ENCODE data around the gene FASTKD2.
"Not testable (repeated sequence)": the region's sequence is repeated elsewhere in the genome, so short reads cannot be mapped to it uniquely, and the experiment has no call there.

Gene FASTKD2

DNA sequence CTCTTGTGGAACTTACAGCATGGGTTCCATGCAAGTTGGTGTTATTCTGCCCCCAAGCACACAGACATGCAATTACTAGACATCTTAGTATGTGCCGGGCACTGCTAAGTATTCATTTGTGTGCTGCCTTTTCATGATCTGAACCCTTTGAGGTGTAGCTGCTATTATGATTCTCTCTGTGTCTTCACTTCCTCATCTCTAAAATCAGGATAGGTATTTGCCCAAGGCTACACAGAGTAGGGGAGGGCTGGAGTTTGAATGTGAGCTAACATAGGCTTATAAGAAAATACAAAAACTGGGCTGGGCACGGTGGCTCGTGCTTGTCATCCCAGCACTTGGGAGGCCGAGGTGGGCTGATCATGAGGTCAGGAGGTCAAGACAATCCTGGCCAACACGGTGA lies 27.2 kb downstream of the FASTKD2 start:
- DNase-seq: no peak

DNA sequence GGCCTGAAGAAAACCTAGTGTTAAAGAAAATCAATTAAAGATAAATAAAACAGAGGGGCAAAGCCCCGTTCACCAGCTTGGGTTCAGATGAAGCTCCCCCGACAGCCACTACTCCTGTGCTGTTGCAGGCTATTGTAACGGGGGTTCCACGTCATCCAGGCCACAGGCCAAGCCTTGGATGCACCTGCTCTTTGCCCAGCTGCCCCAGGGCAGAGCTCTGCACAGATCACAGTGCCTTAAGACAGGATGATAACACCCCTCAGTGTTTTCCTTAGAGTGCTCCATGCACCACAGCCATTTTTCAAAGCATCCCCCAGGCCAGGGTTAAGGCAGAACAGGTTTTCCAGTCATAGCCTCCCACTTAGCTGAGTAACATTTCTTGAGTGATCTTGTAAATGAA lies 32.0 kb downstream of the FASTKD2 start:
- DNase-seq: no peak

GRCh38 chr2:206798000-206798399 lies 32.6 kb downstream of the FASTKD2 start:
- DNase-seq: peak in 1 of 2 donors; percentile 64

DNA sequence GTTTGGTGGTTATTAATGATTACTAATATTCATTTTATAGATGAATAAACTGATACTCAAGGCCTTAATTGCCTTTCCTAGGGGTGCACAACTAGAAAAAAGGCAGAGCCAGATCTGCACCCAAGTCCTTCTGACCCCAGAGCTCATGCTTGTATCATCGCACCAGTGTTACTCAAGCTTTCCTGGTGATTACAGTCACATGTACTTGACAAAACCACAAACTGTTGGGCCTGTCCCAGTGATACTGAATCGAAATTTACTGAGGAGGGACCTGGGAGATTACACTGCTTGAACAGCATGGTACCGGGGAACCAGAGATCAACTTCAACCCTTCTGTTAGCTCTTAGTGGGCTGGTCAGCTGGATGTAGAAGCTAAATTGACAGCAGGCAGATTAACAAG lies 33.7 kb downstream of the FASTKD2 start:
- no peak for DNase-seq

DNA sequence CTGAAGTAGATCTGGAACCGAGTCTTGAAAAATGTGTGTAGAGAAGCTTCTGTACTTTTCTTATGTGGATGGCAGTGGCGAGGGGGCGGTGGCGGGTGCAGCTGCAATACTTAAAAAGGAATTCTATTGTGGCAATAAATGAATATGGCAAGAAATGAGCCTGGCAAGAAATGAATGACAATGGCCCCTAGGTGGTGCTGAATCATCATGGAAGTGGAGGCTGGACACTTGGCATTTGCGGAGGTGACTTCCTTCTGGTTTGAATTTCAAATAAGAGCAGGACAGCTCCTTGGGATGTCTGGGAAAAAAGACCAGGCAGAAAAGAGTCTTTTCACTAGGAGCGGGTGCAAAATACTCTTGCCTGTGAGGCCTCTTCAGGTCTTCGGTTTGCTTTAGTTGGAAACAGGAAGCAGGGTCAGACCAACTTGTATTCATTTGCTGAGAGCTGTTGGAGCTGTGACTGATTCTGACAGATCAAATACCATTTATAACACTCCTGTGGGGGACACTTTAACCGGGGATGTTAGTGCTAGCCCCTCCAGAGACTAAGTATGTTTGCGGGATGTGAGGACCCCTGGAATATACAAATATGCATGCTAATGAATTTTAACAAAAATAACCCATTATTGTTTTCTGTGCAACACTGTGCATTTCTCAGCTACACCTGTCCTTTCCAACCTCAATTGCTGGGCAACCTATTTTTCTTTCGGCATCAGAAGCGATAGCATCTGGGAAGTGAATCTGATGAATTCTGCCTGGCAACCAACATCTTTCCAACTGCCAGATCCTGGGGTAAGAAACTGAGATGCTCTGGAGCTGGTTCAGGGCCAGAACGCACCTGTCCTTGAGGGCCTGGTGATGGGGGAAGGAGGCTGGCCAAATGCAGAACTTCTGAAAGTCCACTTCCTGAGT lies 35.4 kb downstream of the FASTKD2 start:
- DNase-seq: peak; percentile 19 to 28

DNA sequence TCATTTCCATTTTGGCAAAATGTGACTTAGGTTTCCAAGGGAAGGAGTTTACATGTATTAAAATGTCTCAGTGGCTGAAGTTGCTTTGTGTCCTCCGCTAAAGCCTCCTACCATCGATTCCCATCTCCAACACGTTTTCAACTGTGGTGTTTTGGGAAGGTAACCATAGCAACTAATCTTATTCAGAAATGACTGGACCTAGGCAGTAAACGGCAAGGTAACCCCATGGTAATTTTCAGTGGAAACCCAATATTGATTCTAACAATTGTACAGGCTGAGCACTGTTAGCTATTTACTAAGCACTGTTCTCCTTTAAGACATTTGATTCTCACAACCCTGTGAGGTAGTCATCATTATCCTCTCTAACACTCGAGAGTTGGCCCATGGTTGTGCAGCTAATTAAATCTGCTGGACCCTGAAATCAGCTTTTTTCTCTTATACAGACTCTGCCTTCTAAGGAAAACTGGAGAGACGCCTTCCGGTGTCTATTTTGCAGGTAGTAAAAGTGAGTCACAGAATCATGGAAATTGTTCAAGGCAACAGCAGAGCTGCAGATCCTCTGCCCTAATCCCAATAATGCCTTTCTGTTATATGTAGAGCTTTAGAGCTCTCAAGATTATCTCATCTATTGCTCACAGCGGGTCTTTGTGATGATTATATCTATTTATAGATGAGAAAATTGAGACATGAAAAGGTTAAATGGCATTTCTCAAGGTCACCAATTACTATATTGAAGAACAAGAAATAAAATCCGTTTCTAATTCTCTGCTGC lies 36.2 kb downstream of the FASTKD2 start:
- no peak for DNase-seq

DNA sequence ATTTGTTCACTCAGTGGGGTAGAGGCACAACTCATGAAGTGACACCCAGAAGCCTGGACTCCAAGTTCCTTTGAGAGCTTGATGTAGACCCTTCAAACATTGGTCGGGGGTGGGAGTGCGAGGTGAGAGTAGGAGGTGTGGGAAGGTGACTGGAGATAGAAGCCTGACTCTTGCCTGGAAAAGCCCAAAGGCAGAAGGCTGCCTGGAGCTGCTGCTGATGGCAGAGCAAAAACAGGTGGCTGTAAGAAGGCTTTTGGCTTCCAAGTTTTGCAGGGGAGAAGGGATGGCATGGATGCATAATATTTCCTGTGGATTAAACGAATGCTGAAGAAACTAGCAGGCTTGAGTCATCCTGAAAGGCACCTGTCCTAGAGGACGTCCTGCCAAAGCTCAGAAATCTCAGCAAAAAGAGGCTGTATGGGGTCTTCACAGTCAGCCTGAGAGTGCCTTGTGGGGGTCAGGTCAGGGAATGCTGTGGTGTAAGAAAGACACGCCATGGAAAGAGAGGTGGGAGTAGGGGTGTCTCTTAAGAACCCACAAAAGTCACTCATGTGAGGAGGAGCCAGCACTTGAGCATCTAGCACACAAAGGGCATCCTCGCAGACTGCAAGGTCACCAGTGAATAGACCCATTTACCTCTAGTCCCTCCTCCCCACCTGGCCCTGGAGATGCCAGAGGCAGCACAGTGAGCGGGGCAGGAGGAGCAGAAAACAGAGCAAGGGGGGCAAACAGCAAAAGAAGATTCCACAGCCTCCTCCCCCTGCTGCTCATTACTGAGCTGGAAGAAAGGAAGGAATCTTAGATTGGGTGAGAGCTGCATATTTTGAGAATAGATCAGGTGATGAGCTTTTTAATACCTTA lies 37.5 kb downstream of the FASTKD2 start:
- DNase-seq: no peak

DNA sequence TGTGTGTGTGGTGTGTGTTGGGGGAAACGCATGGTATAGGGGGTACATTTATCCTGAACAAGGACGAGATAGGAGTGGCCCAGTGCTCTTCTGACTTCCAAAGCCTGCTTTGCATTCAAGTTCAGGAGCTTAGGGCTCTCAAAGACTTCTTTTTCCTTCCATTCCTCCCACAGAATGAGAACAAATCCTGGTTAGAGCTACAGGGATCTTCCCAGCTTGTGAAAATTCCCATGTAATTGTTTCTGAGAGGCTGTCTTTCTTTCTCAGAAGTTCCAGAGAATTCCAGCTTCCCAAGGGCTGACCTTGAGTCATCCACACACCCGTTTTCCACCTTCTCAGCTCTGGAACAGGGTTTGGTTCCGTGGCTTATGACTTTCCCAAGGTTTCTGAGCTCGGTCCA lies 38.9 kb downstream of the FASTKD2 start:
- no peak for DNase-seq

DNA sequence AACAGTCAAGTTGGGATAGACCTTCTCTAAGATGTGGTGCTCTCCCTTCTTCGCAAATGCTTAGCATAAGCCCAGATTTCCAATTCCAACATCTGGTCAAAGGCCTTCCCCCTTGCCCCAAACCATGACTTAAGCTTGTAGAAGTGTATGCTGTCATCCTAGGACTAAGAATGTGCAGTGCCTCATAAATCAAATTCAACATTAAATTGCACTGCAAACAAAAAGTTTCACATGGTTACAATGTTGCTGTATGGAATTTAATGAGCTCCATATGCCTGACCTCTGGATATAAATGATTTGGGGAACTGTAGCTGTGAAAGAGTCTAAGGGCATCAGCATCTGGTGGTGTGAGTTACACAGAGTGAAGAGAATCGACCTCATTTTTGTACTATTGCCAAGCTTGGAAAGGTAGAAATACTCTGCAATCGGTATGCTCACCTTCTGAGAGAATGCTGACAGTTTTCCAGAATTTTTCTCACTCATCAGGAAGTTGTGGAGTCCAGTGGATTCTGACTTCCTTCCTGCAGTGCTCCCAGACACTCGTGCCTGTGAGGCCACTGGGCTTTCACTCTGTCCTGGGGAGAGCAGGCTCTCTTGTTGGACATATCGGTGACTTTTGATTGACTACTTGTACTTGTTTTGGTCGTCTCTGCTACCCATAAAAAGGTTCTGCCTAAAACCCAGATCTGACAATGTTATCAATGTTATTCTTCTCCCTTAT lies 40.6 kb downstream of the FASTKD2 start:
- DNase-seq: no peak

GRCh38 chr2:206807624-206808023 lies 42.2 kb downstream of the FASTKD2 start:
- not testable (repeated sequence) for DNase-seq

DNA sequence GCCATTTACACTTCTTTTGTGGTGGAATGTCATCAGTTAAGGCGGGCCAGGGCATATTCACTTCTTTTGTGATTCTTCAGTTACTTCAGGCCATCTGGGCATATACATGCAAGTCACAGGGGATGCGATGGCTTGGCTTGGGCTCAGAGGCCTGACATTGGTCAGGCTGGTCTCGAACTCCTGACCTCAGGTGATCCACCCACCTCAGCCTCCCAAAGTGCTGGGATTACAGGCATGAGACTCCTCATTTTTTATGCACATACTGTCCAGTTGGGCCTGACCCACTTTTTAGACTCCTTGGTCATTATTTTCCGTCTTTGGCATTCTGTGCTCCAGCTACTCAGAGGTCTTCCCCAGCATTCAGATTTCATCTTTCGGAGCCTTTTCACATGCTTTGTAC lies 47.1 kb downstream of the FASTKD2 start:
- not testable (repeated sequence) for DNase-seq

- no peak for DNase-seq
Observed at GRCh38 chr2:206814498-206814897, 49.1 kb downstream of the FASTKD2 start.

GRCh38 chr2:206820807-206821206 lies 55.4 kb downstream of the FASTKD2 start:
- DNase-seq: no peak

GRCh38 chr2:206823178-206823577 lies 57.8 kb downstream of the FASTKD2 start:
- no peak for DNase-seq

- DNase-seq: no peak
Observed at GRCh38 chr2:206824087-206824618, 58.7 kb downstream of the FASTKD2 start.

GRCh38 chr2:206824993-206825392 lies 59.6 kb downstream of the FASTKD2 start:
- no peak for DNase-seq

DNA sequence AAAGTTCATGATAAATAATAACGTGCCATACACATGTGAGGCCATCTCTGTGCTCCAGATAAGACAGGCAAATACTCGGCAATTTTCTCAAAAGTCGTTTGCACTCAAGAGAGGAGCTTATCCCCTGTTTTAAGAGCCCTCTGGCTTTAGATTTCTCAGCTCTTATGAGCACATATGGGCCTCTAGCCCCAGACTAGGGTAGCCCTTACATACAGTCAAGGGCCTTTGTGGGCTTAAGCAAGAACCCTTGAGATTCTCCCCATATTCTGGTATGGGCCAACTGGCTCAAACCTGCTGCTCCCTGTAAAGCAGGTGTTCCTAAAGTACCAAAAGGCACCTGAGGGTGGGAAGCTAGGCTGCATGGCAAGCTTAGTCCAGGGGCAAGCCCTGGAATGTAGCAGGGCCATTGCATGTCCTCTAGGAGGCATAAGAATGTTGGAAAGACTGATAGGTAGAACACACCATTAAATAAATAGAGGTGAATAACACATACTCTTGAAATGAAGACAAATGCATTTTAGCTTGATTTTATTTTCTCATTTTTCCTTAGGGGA lies 66.1 kb downstream of the FASTKD2 start:
- DNase-seq: no peak

- DNase-seq: no peak
Observed at GRCh38 chr2:206832873-206833272, 67.5 kb downstream of the FASTKD2 start.

- no peak for DNase-seq
Observed at GRCh38 chr2:206833291-206833690, 67.9 kb downstream of the FASTKD2 start.

- DNase-seq: no peak
Observed at GRCh38 chr2:206836722-206837121, 71.3 kb downstream of the FASTKD2 start.

DNA sequence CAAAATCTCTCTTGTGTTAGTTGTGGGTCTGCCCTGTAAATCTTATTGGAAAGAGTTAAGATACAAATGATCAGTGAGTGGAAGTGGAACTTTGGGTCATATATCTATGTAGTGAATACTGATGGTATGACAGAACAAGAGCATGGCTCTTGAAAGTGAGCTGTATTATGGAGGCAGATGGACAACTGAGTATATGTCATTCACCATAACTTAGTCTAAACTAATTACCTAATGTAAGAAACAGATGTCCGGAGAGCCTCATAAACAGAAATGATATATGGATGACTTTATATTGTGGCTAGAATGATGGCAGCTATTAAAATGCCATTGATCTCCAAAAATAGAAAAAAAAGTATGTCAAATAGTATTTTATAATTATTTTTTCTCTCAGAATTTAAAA lies 72.4 kb downstream of the FASTKD2 start:
- no peak for DNase-seq

GRCh38 chr2:206838690-206839089 lies 73.3 kb downstream of the FASTKD2 start:
- no peak for DNase-seq

All from bone marrow (tissue), 2 donors.